ENCODE results near the gene CDH13. TPM values are rescaled to one million over a fixed set of nuclear protein-coding genes. Genes with fewer than 3 reads are reported as not detected.
"Not testable (repeated sequence)": the region's sequence is repeated elsewhere in the genome, so short reads cannot be mapped to it uniquely, and the experiment has no call there.

Gene CDH13
- total RNA-seq, 1 donor from 2014 or later: 20.9 TPM

DNA sequence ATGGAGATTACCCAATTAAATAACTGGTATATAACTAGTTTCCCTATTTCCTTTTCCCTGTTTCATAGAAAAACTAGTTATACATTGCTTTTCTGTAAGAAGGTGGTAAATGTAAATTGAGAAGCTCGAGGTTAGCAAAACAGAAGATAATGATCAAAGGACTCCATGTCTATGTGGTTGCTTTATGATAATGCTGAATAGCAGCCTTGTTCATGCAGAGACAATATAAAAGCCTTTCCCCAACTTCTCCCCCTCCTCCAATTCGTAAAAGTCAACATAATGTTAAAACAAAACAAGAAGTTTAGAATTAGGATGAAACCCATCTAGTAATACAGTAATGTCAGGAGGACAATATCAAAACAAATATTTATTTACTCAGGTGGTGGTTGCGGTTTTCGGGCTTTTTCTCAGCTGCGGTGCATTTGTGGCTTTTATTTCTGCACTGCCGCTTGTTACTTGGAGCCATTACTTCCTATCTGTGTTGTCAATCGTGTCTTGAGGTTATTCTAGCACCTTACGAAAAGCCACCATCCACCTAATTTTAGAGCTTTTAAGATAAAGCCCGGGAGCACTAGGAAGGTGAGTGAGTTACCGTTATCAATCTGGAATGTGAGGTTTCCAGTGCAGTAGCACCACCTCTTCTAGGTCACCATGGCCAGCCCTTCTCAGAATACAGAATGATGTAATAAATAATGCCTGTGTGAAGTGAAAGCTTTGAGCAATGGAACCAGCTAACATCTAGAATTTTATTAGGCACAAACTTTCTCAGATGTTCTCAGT lies 297.5 kb downstream of the CDH13 start:
- Histone ChIP-seq H3K36me3 (ENCODE audit: control insufficient read depth in 3 of 3, insufficient read depth in 3 of 3, low read length in 3 of 3) (no peaks in the 10 kb centered on the region), H3K27me3 (ENCODE audit: control insufficient read depth in 3 of 3, insufficient read depth in 3 of 3, low read length in 3 of 3) (no peaks in the 10 kb centered on the region), H3K4me3 (ENCODE audit: low read length in 3 of 3) (no peak overlapping the region), H3K27ac (ENCODE audit: low read depth, low read length) (no peak overlapping the region), H3K9ac (ENCODE audit: low read depth in 1 of 3, low read length in 3 of 3) (no peak overlapping the region), H3K4me1 (ENCODE audit: control insufficient read depth in 3 of 3, insufficient read depth in 3 of 3, low read length in 3 of 3) (peaks cover 0 to 11% (median 0%) of the 10 kb centered on the region in 3 donors), H3K9me3 (ENCODE audit: control insufficient read depth in 3 of 3, low read length in 3 of 3) (no peaks in the 10 kb centered on the region)

DNA sequence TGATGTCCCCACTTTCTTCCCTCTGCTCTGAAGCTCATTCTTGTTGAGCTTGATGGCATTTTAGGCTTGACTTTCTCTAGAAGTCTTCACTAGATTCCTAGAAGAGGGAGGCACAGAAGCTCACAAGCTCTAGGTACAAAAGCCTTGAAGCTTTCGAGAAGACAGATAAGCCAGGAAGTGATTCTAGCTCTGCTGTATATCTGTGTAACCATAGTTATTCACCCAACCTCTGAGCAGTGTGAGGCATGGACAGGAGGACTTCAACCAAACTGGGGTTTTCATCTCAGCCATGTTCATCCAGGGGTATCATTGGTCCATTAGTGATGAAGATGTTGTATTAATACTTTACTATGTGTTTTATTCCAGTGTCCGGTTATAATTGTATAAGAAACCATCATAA lies 299.7 kb downstream of the CDH13 start:
- no peak overlapping the region for H3K27ac ChIP-seq (ENCODE audit: low read depth, low read length)
- no peaks in the 10 kb centered on the region for H3K27me3 ChIP-seq (ENCODE audit: control insufficient read depth in 3 of 3, insufficient read depth in 3 of 3, low read length in 3 of 3)
- H3K4me1 ChIP-seq (ENCODE audit: control insufficient read depth in 3 of 3, insufficient read depth in 3 of 3, low read length in 3 of 3): peaks cover 0 to 11% (median 0%) of the 10 kb centered on the region in 3 donors
- H3K4me3 ChIP-seq (ENCODE audit: low read length in 3 of 3): no peak overlapping the region
- no peaks in the 10 kb centered on the region for H3K36me3 ChIP-seq (ENCODE audit: control insufficient read depth in 3 of 3, insufficient read depth in 3 of 3, low read length in 3 of 3)
- H3K9me3 ChIP-seq (ENCODE audit: control insufficient read depth in 3 of 3, low read length in 3 of 3): no peaks in the 10 kb centered on the region
- H3K9ac ChIP-seq (ENCODE audit: low read depth in 1 of 3, low read length in 3 of 3): no peak overlapping the region

DNA sequence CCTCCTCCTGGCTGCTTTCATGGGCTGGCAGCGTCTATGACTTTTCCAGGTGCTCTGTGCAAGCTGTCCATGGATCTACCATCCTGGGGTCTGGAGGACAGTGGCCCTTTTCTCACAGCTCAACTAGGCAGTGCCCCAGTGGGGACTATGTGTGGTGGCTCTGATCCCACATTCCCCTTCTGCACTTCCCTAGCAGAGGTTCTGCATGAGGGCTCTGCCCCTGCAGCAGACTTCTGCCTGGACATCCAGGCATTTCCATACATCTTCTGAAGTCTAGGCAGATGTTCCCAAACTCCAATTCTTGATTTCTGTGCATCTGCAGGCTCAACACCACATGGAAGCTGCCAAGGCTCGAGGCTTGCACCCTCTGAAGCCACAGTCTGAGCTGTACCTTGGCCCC lies 307.2 kb downstream of the CDH13 start:
- not testable (repeated sequence) for H3K4me3 ChIP-seq (ENCODE audit: low read length in 3 of 3); H3K4me1 ChIP-seq (ENCODE audit: control insufficient read depth in 3 of 3, insufficient read depth in 3 of 3, low read length in 3 of 3); H3K27me3 ChIP-seq (ENCODE audit: control insufficient read depth in 3 of 3, insufficient read depth in 3 of 3, low read length in 3 of 3); H3K36me3 ChIP-seq (ENCODE audit: control insufficient read depth in 3 of 3, insufficient read depth in 3 of 3, low read length in 3 of 3); H3K9me3 ChIP-seq (ENCODE audit: control insufficient read depth in 3 of 3, low read length in 3 of 3); H3K9ac ChIP-seq (ENCODE audit: low read depth in 1 of 3, low read length in 3 of 3); H3K27ac ChIP-seq (ENCODE audit: low read depth, low read length)

DNA sequence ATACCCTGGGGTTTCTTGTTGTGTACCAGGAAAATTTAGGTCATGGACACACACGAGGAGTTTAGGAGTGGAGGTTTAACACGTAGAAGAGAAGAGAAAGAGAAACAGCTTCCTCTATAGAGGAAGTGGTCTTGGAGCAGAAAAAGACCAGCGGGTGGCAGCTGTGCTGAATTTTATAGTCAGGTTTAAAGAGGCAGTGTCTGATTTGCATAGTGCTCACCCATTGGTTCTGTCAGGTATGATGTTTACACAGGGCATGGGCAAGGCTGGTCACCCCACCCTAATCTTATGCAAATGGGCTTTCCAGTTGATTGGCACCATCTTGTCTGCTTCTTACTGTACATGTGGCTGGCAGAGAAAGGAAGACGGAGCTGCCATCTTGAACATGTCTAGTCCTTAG lies 309.0 kb downstream of the CDH13 start:
- Histone ChIP-seq H3K9me3 (ENCODE audit: control insufficient read depth in 3 of 3, low read length in 3 of 3) (no peaks in the 10 kb centered on the region), H3K27ac (ENCODE audit: low read depth, low read length) (no peak overlapping the region), H3K27me3 (ENCODE audit: control insufficient read depth in 3 of 3, insufficient read depth in 3 of 3, low read length in 3 of 3) (no peaks in the 10 kb centered on the region), H3K9ac (ENCODE audit: low read depth in 1 of 3, low read length in 3 of 3) (no peak overlapping the region), H3K4me1 (ENCODE audit: control insufficient read depth in 3 of 3, insufficient read depth in 3 of 3, low read length in 3 of 3) (peaks cover 0 to 7% (median 0%) of the 10 kb centered on the region in 3 donors), H3K36me3 (ENCODE audit: control insufficient read depth in 3 of 3, insufficient read depth in 3 of 3, low read length in 3 of 3) (no peaks in the 10 kb centered on the region), H3K4me3 (ENCODE audit: low read length in 3 of 3) (no peak overlapping the region)

DNA sequence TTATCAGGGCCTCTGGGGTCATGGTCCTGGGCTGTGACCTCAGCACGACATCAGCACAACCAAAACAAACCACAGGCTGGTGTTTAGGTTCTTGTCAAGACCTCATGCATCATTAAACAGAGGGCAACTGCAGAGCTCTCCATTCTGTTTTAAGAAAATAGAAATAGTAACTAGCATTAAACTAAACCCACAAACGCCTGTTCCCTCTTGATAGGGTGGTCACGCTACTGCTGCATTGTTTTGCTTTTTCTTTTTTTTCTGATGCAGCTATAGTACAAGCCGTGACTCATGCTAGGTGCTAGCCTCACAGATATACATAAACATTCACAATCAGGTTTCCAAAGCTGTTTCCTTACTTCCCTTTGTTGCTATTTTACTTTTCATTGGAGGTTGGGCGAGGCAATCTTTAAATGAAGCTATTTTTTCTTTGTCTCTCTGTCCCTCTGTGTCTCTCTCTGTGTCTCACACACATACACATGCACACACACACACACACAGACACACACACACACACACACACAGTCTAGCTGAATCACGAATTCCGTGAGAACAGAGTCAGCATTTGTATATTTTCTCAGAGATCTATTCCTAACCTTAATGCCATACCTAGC lies 310.3 kb downstream of the CDH13 start:
- Histone ChIP-seq H3K36me3 (ENCODE audit: control insufficient read depth in 3 of 3, insufficient read depth in 3 of 3, low read length in 3 of 3) (no peaks in the 10 kb centered on the region), H3K27me3 (ENCODE audit: control insufficient read depth in 3 of 3, insufficient read depth in 3 of 3, low read length in 3 of 3) (no peaks in the 10 kb centered on the region), H3K4me1 (ENCODE audit: control insufficient read depth in 3 of 3, insufficient read depth in 3 of 3, low read length in 3 of 3) (peaks cover 0 to 7% (median 0%) of the 10 kb centered on the region in 3 donors), H3K9me3 (ENCODE audit: control insufficient read depth in 3 of 3, low read length in 3 of 3) (no peaks in the 10 kb centered on the region), H3K9ac (ENCODE audit: low read depth in 1 of 3, low read length in 3 of 3) (no peak overlapping the region), H3K4me3 (ENCODE audit: low read length in 3 of 3) (no peak overlapping the region), H3K27ac (ENCODE audit: low read depth, low read length) (no peak overlapping the region)

DNA sequence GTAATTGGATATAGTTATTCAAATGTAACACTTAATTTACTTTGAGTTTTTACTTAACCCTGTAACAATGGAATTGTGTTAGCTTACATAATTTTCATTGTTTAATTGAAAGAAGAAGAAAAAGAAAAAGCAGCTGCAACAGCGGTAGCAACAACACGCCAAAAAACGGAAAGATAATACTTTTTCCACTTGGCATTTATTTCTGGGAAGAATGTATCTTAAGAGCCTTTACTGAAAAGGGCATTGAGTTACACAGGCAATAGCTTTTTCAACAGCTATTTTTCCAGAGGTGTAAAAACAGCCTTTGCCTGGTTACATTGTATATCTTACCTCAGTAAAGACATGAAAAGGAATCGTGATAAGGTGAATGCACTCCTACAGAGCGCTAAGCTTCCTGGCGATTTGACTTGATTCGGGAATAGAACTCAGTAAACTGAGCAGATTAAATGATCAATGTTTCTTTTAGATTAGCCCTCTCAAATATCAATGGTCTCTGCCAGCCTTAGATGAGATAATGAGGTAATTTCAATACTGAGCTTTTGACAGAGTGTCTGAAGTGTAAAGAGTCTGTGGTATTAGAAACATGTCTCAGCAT lies 311.3 kb downstream of the CDH13 start:
- no peak overlapping the region for H3K9ac ChIP-seq (ENCODE audit: low read depth in 1 of 3, low read length in 3 of 3)
- peaks cover 0 to 7% (median 0%) of the 10 kb centered on the region in 3 donors for H3K4me1 ChIP-seq (ENCODE audit: control insufficient read depth in 3 of 3, insufficient read depth in 3 of 3, low read length in 3 of 3)
- no peaks in the 10 kb centered on the region for H3K27me3 ChIP-seq (ENCODE audit: control insufficient read depth in 3 of 3, insufficient read depth in 3 of 3, low read length in 3 of 3)
- no peaks in the 10 kb centered on the region for H3K36me3 ChIP-seq (ENCODE audit: control insufficient read depth in 3 of 3, insufficient read depth in 3 of 3, low read length in 3 of 3)
- H3K9me3 ChIP-seq (ENCODE audit: control insufficient read depth in 3 of 3, low read length in 3 of 3): no peaks in the 10 kb centered on the region
- no peak overlapping the region for H3K27ac ChIP-seq (ENCODE audit: low read depth, low read length)
- no peak overlapping the region for H3K4me3 ChIP-seq (ENCODE audit: low read length in 3 of 3)

DNA sequence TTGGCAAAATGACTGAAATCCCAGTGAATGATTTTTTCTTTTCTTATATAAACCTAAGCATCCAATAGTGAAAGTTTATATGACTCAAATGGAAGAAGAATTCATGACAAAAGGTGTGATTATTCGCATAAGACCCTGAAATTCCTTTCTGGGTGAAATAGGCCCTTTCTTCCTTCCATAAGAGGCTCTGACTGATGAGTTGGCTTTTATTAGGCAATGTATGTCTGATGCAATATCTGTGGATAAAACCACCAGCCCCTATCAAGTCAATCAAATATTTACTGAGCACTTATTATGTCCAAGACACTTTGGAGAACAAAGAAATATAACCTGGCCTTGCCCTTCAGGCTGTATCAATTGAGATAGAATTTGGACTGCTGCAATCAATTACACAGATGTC lies 316.6 kb downstream of the CDH13 start:
- Histone ChIP-seq H3K27ac (ENCODE audit: low read depth, low read length) (no peak overlapping the region), H3K9me3 (ENCODE audit: control insufficient read depth in 3 of 3, low read length in 3 of 3) (no peaks in the 10 kb centered on the region), H3K4me1 (ENCODE audit: control insufficient read depth in 3 of 3, insufficient read depth in 3 of 3, low read length in 3 of 3) (no peaks in the 10 kb centered on the region), H3K9ac (ENCODE audit: low read depth in 1 of 3, low read length in 3 of 3) (no peak overlapping the region), H3K4me3 (ENCODE audit: low read length in 3 of 3) (no peak overlapping the region), H3K27me3 (ENCODE audit: control insufficient read depth in 3 of 3, insufficient read depth in 3 of 3, low read length in 3 of 3) (no peaks in the 10 kb centered on the region), H3K36me3 (ENCODE audit: control insufficient read depth in 3 of 3, insufficient read depth in 3 of 3, low read length in 3 of 3) (no peaks in the 10 kb centered on the region)

DNA sequence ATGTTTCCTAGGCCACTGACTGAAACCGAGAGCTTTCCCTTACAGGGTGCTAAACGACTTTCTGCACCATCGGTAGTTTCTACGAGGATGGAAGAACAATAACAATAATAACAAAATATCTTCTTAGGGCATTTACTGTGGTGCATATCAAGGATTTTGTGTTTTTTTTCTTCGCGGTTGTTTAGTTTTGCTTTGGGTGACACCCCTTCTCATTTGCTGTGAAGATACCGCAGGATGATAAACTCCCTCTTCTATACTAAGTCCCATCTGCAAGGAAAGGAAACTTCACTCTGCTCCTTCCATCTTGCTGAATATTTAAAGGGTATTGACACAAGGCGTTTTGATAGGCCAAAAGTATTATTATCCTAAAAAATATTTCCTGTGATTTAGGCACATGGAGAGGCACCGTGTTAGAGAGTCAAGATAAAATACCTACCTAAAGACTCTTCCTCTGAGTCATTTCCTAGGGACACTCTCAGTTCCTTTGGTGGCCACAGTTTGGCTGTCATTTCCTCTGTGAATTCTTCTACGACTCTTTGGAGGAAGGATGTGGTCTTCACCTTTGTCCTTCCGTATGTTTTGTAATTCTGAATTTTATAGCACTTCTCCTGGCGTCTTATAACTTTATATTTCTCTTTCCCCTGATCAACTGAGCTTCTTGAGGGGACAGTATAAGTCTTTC lies 318.8 kb downstream of the CDH13 start:
- H3K36me3 ChIP-seq (ENCODE audit: control insufficient read depth in 3 of 3, insufficient read depth in 3 of 3, low read length in 3 of 3): no peaks in the 10 kb centered on the region

DNA sequence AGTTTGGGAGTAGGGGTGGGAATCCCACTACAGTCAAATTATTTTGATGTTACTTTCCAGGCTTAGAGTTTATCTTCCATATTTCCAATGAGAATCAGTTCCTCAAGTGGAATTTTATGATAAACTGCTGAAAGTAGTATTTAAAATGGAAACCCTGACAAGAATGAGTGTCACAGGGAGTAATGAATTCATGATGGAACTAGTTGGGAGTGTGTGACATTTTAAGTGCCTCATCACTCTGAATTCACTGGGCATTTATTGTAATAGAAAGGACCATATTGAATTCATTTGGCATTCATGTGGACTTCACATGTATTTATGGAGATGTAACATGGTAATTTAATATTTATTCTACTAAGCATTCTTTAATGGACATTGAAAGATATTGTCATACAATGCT lies 320.9 kb downstream of the CDH13 start:
- Histone ChIP-seq H3K9me3 (ENCODE audit: control insufficient read depth in 3 of 3, low read length in 3 of 3) (no peaks in the 10 kb centered on the region), H3K4me1 (ENCODE audit: control insufficient read depth in 3 of 3, insufficient read depth in 3 of 3, low read length in 3 of 3) (no peaks in the 10 kb centered on the region), H3K27me3 (ENCODE audit: control insufficient read depth in 3 of 3, insufficient read depth in 3 of 3, low read length in 3 of 3) (no peaks in the 10 kb centered on the region), H3K9ac (ENCODE audit: low read depth in 1 of 3, low read length in 3 of 3) (no peak overlapping the region), H3K27ac (ENCODE audit: low read depth, low read length) (no peak overlapping the region), H3K4me3 (ENCODE audit: low read length in 3 of 3) (no peak overlapping the region), H3K36me3 (ENCODE audit: control insufficient read depth in 3 of 3, insufficient read depth in 3 of 3, low read length in 3 of 3) (no peaks in the 10 kb centered on the region)

More for the DNA sequence above, 318.8 kb downstream of the CDH13 start:
- no peaks in the 10 kb centered on the region for H3K9me3 ChIP-seq (ENCODE audit: control insufficient read depth in 3 of 3, low read length in 3 of 3)
- no peaks in the 10 kb centered on the region for H3K27me3 ChIP-seq (ENCODE audit: control insufficient read depth in 3 of 3, insufficient read depth in 3 of 3, low read length in 3 of 3)
- no peak overlapping the region for H3K4me3 ChIP-seq (ENCODE audit: low read length in 3 of 3)
- H3K27ac ChIP-seq (ENCODE audit: low read depth, low read length): no peak overlapping the region
- H3K9ac ChIP-seq (ENCODE audit: low read depth in 1 of 3, low read length in 3 of 3): no peak overlapping the region
- no peaks in the 10 kb centered on the region for H3K4me1 ChIP-seq (ENCODE audit: control insufficient read depth in 3 of 3, insufficient read depth in 3 of 3, low read length in 3 of 3)

DNA sequence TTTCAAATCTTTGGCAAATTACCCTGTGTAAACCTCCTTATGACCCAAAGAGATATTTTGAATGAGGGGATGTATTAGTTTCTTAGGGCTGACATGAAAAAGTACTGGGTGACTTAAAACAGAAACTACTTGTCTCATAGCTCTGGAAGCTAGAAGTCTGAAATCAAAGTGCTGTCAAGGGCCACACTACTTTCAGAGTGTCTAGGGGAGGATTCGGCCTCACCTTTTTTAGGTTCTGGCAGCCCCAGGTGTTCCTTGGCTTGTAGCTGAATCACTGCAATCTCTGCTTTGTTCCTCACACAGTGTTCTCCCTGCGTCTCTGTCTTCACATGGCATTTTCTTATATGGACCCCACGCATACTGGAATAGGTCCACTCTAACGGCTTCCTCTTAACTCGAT lies 322.2 kb downstream of the CDH13 start:
- Histone ChIP-seq H3K27me3 (ENCODE audit: control insufficient read depth in 3 of 3, insufficient read depth in 3 of 3, low read length in 3 of 3) (no peaks in the 10 kb centered on the region), H3K9ac (ENCODE audit: low read depth in 1 of 3, low read length in 3 of 3) (no peak overlapping the region), H3K4me3 (ENCODE audit: low read length in 3 of 3) (no peak overlapping the region), H3K9me3 (ENCODE audit: control insufficient read depth in 3 of 3, low read length in 3 of 3) (no peaks in the 10 kb centered on the region), H3K4me1 (ENCODE audit: control insufficient read depth in 3 of 3, insufficient read depth in 3 of 3, low read length in 3 of 3) (no peaks in the 10 kb centered on the region), H3K36me3 (ENCODE audit: control insufficient read depth in 3 of 3, insufficient read depth in 3 of 3, low read length in 3 of 3) (no peaks in the 10 kb centered on the region), H3K27ac (ENCODE audit: low read depth, low read length) (no peak overlapping the region)

Data from skeletal muscle tissue (tissue), 4 donors.